Calu3 (cell line): ENCODE measurements around the gene APH1A. TPM values are rescaled to one million over a fixed set of nuclear protein-coding genes. Genes with fewer than 3 reads are reported as not detected.

Experiments
- BruUV-seq: library from RNA; stranded (reverse); fragments of 400-500 nt; replicated peaks from 2 replicates; lab custom pipeline; 2021; lab: Mats Ljungman, UMichigan
- CTCF ChIA-PET: fragments of 300-600 bp; sonication (Branson Sonifier 250); formaldehyde crosslinking; loops from one replicate; lab custom pipeline; 2022; ENCODE audit warnings: antibody characterized with exemption; lab: Charles Lee
- DNase-seq: peaks from one replicate; pipeline ENCODE4 v3.0.0; 2022
- H3K27ac Mint-ChIP-seq: one replicate; pipeline ENCODE4 v1.8.0; 2022; ENCODE audit warnings: mixed read lengths; ENCODE audit not compliant: unreplicated experiment
- H3K27me3 Mint-ChIP-seq: one replicate; pipeline ENCODE4 v1.8.0; 2022; ENCODE audit warnings: mixed read lengths; ENCODE audit not compliant: unreplicated experiment
- H3K36me3 Mint-ChIP-seq: one replicate; pipeline ENCODE4 v1.8.0; 2022; ENCODE audit warnings: mild to moderate bottlenecking, moderate library complexity, mixed read lengths; ENCODE audit not compliant: insufficient read depth, unreplicated experiment
- H3K4me1 Mint-ChIP-seq: one replicate; pipeline ENCODE4 v1.8.0; 2022; ENCODE audit warnings: mild to moderate bottlenecking, low read depth, mixed read lengths; ENCODE audit not compliant: unreplicated experiment
- H3K4me3 Mint-ChIP-seq: one replicate; pipeline ENCODE4 v1.8.0; 2022; ENCODE audit warnings: mild to moderate bottlenecking, low read depth, moderate library complexity, mixed read lengths; ENCODE audit not compliant: unreplicated experiment
- H3K9me3 Mint-ChIP-seq: one replicate; pipeline ENCODE4 v1.8.0; 2022; ENCODE audit warnings: low read depth, mixed read lengths; ENCODE audit not compliant: unreplicated experiment
- CTCF ChIP-seq: fragments of 200-600 bp; IDR thresholded peaks from one replicate; pipeline ENCODE4 v1.8.0; 2022; ENCODE audit warnings: antibody characterized with exemption; ENCODE audit not compliant: unreplicated experiment
- intact Hi-C: fragments of 100-400 bp; cut with micrococcal nuclease; formaldehyde crosslinking; loops from one replicate; pipeline ENCODE4 v1.10.0; 2022; ENCODE audit not compliant: unreplicated experiment
- total RNA-seq: library from RNA; stranded (reverse); gene quantifications from 2 replicates; pipeline ENCODE4 v1.2.3, GENCODE V29; 2022

APH1A gene
- total RNA-seq, 1 experiment from 2014 or later = 195 TPM

GRCh38 chr1:150256554-150257341 is 12.1 kb downstream of the APH1A start:
- no TSS peak for BruUV-seq
- peak overlapping the region; percentile 36 for H3K4me3 Mint-ChIP-seq
- CTCF ChIA-PET = interaction anchor here (0.5 to 2.0 kb wide), 10 partner anchors 12 to 420 kb away, joined by 3 to 50 read pairs (median 4); partner anchors contain the start of genes APH1A, C1orf54, CIART and PRPF3
- intact Hi-C loops = loop anchor here (1.0 to 10.0 kb wide), 3 partner anchors 25 to 278 kb away; partner anchors contain the start of gene PRPF3
- TF ChIP-seq CTCF = no peak
- H3K36me3 Mint-ChIP-seq = peaks cover 4% of the 10 kb centered on the region
- no peak overlapping the region for H3K27ac Mint-ChIP-seq
- H3K4me1 Mint-ChIP-seq = peaks cover 59% of the 10 kb centered on the region
- H3K27me3 Mint-ChIP-seq = peaks cover 28% of the 10 kb centered on the region
- H3K9me3 Mint-ChIP-seq = no peaks in the 10 kb centered on the region
- DNase-seq = no peak

GRCh38 chr1:150256198-150256553 is 12.6 kb downstream of the APH1A start:
- Mint-ChIP-seq H3K27me3 (peaks cover 28% of the 10 kb centered on the region), H3K27ac (no peak overlapping the region), H3K4me1 (peaks cover 53% of the 10 kb centered on the region), H3K4me3 (peak overlapping the region; percentile 36), H3K9me3 (no peaks in the 10 kb centered on the region), H3K36me3 (peaks cover 4% of the 10 kb centered on the region)
- no peak for DNase-seq
- BruUV-seq = no TSS peak
- no peak for TF ChIP-seq CTCF
- intact Hi-C loops = loop anchor here (1.0 to 10.0 kb wide), 3 partner anchors 25 to 279 kb away; partner anchors contain the start of gene PRPF3
- CTCF ChIA-PET = interaction anchor here (0.5 to 2.0 kb wide), 12 partner anchors 13 to 420 kb away, joined by 3 to 50 read pairs (median 4); partner anchors contain the start of genes APH1A, C1orf54, CIART and PRPF3

GRCh38 chr1:150249936-150250335 is 18.9 kb downstream of the APH1A start:
- H3K36me3 Mint-ChIP-seq = no peaks in the 10 kb centered on the region
- no TSS peak for BruUV-seq
- no peak overlapping the region for H3K27ac Mint-ChIP-seq
- H3K4me1 Mint-ChIP-seq = no peaks in the 10 kb centered on the region
- no peak for TF ChIP-seq CTCF
- intact Hi-C loops = loop anchor here (10.0 kb wide), 1 partner anchor 285 kb away; no protein-coding TSS in a partner anchor
- no peak overlapping the region for H3K4me3 Mint-ChIP-seq
- CTCF ChIA-PET = interaction anchor here (0.6 kb wide), 1 partner anchor 114 kb away, joined by 3 read pairs; no protein-coding TSS in a partner anchor
- no peaks in the 10 kb centered on the region for H3K27me3 Mint-ChIP-seq
- no peaks in the 10 kb centered on the region for H3K9me3 Mint-ChIP-seq
- DNase-seq = no peak

GRCh38 chr1:150243003-150243402 is 25.8 kb downstream of the APH1A start:
- H3K36me3 Mint-ChIP-seq = no peaks in the 10 kb centered on the region
- H3K27ac Mint-ChIP-seq = no peak overlapping the region
- no peak for TF ChIP-seq CTCF
- CTCF ChIA-PET = no interaction called here
- no TSS peak for BruUV-seq
- no peaks in the 10 kb centered on the region for H3K9me3 Mint-ChIP-seq
- intact Hi-C loops = no loop called here
- no peak for DNase-seq
- H3K4me3 Mint-ChIP-seq = no peak overlapping the region
- H3K4me1 Mint-ChIP-seq = no peaks in the 10 kb centered on the region
- no peaks in the 10 kb centered on the region for H3K27me3 Mint-ChIP-seq
